Medulla oblongata (tissue), 1 donor: ENCODE data around the gene PBXIP1.
A peak's percentile ranks its signal among the peaks of the same experiment; 100 is the strongest.

Experiments used
- DNase-seq: peaks from one replicate; pipeline ENCODE4 v3.0.0-alpha.2; 2015; ENCODE audit errors: extremely low spot score

Gene PBXIP1, protein sequence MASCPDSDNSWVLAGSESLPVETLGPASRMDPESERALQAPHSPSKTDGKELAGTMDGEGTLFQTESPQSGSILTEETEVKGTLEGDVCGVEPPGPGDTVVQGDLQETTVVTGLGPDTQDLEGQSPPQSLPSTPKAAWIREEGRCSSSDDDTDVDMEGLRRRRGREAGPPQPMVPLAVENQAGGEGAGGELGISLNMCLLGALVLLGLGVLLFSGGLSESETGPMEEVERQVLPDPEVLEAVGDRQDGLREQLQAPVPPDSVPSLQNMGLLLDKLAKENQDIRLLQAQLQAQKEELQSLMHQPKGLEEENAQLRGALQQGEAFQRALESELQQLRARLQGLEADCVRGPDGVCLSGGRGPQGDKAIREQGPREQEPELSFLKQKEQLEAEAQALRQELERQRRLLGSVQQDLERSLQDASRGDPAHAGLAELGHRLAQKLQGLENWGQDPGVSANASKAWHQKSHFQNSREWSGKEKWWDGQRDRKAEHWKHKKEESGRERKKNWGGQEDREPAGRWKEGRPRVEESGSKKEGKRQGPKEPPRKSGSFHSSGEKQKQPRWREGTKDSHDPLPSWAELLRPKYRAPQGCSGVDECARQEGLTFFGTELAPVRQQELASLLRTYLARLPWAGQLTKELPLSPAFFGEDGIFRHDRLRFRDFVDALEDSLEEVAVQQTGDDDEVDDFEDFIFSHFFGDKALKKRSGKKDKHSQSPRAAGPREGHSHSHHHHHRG

GRCh38 chr1:154955718-154956543 is at the start of gene PBXIP1:
Gene PBXIP1 (minus strand): TSS chr1:154956099. CDS start chr1:154953721, 2,378 bp downstream.
- peak; percentile 99 for DNase-seq

- peak; percentile 87 for DNase-seq
These were observed 49.4 kb upstream of the PBXIP1 start for GRCh38 chr1:155005076-155006011.

DNA sequence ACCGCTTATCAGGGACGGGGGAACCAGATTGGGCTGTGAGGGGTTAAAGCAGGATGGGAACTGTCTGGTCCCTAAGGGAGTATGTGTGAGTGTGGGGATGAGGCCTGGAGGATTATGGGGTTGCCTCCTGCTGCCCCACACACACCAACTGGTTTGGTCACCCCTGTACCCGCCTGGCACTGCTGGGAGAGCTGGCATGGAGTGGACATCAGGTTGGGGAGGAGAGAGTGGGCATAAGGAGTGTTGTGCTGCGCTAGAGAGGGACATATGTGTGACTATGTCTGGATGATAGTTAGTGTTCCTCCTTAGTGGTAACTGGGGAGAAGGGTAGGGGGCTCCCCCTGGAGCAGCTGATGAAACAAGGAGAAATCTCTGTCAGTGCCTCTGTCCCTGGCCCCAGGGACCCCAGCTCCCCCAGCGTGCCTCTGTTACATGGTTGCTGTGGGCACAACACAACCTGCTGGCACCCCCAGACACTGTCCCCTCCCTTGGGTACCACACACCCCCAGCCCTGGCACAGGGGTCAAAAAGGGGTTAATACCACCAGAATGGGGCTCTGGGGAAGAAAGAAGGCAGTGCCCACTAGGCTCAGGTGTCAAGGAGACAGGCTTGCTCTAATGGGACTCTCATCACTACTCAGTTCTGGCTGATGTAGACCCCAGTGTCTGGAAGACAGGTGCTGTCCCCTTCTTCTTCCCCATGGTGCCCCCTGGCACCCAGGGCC is 48.6 kb upstream of the PBXIP1 start:
- no peak for DNase-seq

GRCh38 chr1:155003766-155004351 is 48.0 kb upstream of the PBXIP1 start:
- DNase-seq = peak; percentile 71

GRCh38 chr1:155003227-155003765 is 47.4 kb upstream of the PBXIP1 start:
- no peak for DNase-seq

DNA sequence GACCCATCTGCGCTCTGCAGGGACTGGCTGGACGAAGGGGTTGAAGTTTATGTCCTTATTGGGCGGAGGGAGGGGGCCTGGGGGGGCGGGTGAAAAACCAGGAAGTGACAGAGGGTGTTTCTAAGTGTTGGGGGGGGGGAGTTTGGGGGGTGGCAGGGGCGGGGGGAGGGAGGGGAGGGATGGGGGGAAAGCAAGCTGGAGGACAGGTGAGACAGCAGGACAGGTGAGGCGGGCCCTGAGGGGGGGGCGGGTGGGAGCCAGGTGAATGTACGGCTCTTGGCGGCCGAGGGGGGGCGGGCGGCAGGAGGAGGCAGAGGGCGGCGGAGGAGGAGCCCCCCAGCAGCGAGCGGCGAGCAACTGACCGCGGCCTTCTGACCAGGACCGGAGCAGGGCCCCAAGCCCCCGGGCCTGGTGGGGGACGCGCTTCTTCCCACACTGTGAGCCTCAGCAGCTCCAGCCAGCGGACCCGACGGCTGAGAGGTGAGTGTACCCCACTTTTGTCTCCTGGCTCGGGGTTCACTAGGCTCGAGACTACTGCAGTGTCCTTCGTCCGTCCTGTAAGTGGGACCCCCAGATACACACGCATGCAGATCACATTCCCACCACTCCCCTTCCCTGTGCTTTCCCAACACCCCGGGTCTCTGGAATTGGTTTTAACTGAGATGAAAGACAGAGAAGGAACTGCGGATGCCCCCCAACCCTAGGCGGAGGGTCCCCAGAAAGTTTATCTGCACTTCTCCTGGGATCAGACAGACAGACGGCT is 46.7 kb upstream of the PBXIP1 start, which contains the start of gene ZBTB7B:
Gene ZBTB7B, plus strand, starts transcription at position 339 of the 763 bp plus-strand sequence. CDS start 11,859 bp downstream, outside the sequence.
- DNase-seq = no peak

DNA sequence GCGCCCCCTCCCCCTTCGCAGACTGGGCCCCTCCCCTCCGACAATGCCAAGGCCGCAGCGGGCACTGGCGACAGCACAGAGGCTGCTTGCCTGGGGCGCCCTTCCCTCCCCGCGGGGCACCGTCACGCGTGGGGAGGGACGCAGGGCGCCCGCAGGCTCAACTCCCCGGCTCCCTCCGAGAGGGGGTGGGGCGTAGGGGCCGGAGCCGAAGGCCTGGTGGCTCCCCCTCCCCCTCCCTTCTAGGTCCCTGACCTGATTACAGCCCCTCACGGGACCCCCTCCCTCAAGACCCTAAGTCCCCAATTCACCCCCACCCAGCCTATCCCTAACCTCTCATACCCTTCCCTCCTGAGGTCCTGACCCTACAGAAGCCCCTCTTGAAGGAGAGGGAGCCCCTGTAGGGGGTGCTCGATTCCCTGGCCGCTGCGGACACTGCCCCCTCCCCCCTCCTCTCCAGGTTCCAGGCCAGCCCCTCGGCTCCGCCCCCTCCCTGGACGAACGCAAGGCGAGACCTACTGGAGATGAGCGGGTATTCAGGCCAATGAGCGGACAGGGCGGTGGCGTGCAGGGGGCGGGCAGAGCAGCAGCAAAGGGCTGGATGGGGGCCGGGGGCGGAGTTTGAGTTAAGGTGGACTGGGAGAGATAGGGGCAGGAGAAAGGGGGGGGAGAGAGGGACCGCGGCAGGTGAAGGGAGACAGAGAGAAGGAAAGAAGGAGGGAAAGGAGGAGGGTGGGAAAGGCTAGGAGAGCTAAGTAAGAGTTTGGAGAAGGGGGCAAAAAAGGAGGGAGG is 46.0 kb upstream of the PBXIP1 start:
- peak; percentile 100 for DNase-seq

GRCh38 chr1:155001425-155001674 is 45.5 kb upstream of the PBXIP1 start:
- DNase-seq = no peak

DNA sequence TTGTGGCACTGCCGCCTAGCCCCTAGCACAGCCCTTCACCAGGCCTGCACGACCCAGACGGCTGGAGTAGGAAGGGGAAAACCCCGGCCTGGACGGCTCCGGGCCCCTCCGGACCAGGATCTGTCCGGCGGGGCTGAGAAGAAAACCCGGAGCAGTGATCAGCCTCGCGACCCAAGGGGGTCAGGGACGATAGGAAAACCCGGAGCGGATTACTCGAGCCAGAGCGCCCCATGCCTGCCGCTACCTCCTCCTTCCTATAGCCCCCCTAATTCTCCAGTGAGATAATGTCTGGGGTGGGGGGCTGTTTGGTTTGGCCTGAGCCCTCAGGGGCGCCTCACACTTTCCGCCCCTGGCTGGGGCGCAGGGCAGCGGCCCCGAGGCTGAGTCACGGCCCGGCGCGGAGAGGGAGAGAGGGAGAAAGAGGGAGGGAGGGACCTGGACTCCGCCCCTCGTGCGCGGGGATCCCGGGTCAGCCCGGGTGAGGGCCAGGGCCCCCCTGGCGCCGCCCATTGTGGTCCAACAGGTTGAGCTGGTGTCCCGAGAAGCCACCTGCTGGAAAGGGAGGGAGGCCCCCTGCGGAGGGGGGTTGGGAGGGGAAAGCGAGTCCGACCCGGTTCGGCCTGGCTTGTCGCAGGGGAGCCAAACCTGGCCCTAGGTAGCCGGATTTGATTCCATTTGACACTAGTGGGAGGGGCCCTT is 45.0 kb upstream of the PBXIP1 start:
- peak; percentile 90 for DNase-seq

- no peak for DNase-seq
These were observed 44.5 kb upstream of the PBXIP1 start for GRCh38 chr1:155000411-155000725.

- no peak for DNase-seq
These were observed 43.9 kb upstream of the PBXIP1 start for GRCh38 chr1:154999571-155000410.

GRCh38 chr1:154998818-154999570 is 43.1 kb upstream of the PBXIP1 start:
- no peak for DNase-seq

- DNase-seq = no peak
These were observed 42.4 kb upstream of the PBXIP1 start for GRCh38 chr1:154998201-154998780.

GRCh38 chr1:154996966-154997701 is 41.2 kb upstream of the PBXIP1 start:
- DNase-seq = no peak
